Epidermal melanocyte (primary cell): ENCODE results near the gene CLSTN3.

ENCODE experiments used
- DNase-seq: peaks from one replicate; pipeline ENCODE4 v3.0.0; 2011; ENCODE audit warnings: low spot score; ENCODE audit not compliant: insufficient read length

The CLSTN3 gene

GRCh38 chr12:7125632-7126227, 4.4 kb upstream of the CLSTN3 start:
- no peak for DNase-seq

- DNase-seq, result no peak
Measured at GRCh38 chr12:7127916-7128626, 2.1 kb upstream of the CLSTN3 start.

- DNase-seq, result no peak
Measured at GRCh38 chr12:7128681-7129286, 1.4 kb upstream of the CLSTN3 start, which contains the start of gene RBP5. TSS of gene RBP5 (minus strand) at chr12:7128889. CDS start at chr12:7128775, 114 bp downstream.

GRCh38 chr12:7129287-7129871, 792 bp upstream of the CLSTN3 start:
- DNase-seq, result no peak

- DNase-seq, result peak; percentile 27
Measured at GRCh38 chr12:7130701-7131501, 730 bp downstream of the CLSTN3 start.

DNA sequence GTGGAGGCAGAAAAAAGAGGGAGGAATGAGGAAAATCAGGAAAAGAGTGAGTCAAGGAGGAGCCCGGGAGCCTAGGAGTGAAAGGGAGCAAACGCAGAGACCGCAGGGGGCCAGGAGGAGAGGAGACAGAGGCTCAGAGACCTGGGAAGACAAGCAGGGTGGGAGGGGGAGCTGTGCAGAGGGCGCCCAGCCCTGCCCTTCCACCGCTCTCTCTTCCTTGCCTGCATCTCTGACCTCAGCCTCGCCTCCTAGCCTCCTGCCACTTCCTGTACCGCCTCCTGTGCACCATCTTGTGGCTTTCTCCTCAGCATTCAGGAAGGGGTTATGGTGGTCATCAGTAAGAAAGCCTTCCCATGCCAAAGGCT, 1.3 kb downstream of the CLSTN3 start:
- DNase-seq, result no peak

DNA sequence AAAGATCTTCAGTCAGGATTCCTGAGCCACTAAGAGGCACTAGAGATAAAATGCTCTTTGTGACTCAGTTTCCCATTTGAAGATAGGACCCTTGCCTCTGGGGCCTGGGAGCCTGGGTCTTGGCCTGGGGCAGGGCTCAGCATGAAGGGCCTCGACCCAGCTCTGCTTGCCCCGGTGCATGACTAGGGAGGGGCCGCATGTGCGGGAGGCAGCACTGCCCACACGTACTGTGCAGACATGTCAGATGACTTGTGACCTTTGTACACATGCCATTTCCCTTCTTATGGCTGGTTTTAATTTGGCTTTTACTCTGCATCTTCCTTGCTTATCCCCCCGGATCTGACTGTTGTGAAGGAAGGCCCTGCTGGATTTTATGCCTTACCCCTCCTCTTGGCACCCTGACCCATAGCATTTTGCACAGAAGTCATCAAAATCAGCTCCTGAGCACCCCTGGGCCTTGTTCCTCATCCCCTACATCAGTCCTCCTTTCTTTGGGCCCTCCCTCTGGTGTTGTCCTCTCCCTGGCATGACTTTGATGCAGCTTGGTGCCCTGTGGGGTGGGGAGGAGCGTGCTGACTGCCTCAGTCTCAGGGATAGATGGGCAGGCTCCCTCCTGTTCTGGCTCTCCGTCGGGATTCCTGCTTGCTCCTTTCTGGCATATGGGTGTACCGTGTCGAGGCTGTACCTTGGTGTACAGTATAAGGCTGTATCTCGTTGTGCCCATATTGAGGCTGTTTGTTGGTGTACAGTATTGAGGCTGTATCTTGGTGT, 4.4 kb downstream of the CLSTN3 start:
- no peak for DNase-seq

DNA sequence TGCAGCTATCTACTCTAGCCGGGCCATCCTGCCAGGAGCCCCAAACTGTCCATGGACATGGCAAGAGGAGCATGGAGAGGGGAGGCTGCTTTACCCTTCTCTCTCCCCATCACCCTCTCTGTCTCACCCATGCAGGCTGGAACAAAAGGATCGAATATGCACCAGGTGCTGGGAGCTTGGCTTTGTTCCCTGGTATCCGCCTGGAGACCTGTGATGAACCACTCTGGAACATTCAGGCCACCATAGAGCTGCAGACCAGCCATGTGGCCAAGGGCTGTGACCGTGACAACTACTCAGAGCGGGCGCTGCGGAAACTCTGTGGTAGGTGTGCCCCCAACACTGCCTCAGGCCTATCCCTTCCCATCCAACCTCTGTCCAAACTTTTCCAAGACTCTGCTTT, 5.9 kb downstream of the CLSTN3 start:
- no peak for DNase-seq

GRCh38 chr12:7136676-7137075, 6.5 kb downstream of the CLSTN3 start:
- DNase-seq, result no peak

- DNase-seq, result no peak
Measured at GRCh38 chr12:7137908-7138307, 7.7 kb downstream of the CLSTN3 start.

- no peak for DNase-seq
Measured at GRCh38 chr12:7139200-7139599, 9.0 kb downstream of the CLSTN3 start.

GRCh38 chr12:7141351-7142005, 11.3 kb downstream of the CLSTN3 start:
- DNase-seq, result no peak

DNA sequence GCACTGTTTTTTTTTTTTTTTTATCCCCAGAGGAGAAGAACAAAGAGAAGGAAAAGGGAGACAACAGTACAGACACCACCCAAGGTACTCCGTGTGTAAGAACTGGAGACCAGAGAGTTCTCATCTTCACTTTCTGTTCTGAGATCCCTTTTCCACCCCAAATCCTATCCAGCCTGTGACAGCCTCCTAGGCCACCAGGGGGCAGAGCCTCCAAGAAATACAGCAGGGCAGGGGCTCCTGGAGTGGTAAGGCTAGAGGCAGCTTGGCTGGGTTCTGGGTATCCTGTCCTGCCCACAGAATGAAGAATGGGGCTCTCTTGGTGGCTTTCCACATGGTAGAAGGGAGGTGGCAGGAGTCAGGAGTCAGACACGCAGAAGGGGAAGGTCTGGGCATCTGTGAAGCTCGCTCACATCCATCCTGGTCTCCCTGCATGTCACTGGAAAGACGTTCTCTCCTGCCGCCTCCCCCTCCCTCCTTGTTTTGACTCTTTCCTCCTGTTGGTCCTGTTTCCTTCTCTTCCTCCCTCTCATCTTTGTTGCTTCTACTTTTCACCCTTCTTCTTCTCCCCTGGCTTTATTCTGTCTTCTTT, 12.0 kb downstream of the CLSTN3 start:
- DNase-seq, result peak; percentile 52

- no peak for DNase-seq
Measured at GRCh38 chr12:7142809-7143465, 12.8 kb downstream of the CLSTN3 start.

DNA sequence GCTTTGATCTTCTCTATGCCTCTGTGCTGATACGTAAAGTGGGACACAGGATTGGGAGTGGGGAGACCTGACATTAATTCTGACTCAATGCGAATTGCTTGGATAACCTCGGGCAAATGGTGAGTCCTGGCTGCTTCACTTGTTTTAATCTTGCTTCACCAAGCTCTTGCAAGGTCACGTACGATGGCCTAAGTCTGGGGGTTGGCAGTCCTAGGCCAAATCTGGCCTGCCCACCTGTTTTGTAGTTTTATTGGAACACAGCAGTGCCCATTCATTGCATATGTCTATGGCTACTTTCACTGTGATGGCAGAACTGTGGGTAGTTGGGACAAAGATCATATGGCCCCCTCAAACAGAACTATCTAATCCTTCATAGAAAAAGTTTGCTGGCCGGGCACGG, 13.4 kb downstream of the CLSTN3 start:
- no peak for DNase-seq

DNA sequence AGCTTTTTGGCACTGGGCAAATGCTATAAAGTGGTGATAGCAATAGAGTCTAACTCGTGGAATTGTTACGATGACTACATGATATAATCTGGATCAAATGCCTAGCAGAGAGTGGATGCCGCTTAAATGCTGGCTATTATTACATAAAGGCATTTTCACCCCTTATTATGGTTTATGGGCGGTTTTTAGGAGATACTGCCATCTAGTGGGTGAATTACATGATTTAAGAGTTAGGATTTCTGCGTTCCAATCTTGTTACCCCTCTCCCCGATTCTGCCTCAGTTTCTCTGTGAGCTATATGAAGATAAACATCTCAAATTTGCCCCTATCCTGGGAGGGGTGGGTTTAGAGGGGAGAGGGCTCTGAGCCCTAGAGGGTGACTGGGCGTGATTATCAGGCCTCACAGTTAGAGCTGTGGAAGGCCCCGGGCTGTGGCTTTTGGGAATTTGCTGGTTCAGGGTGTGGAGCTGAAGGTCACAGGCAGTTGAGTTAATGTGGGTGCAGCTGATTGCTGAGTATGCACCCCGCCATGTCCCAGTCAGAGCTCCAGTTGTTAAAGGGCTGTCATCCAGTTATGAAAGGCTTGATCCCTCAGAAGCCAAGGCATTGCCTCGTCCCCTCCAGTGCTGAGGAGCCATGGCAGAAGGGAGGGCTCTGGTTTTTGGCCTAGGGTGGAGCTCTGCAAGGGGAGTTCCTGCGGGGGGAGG, 14.4 kb downstream of the CLSTN3 start:
- peak; percentile 49 for DNase-seq

- no peak for DNase-seq
Measured at GRCh38 chr12:7145671-7146070, 15.5 kb downstream of the CLSTN3 start.

DNA sequence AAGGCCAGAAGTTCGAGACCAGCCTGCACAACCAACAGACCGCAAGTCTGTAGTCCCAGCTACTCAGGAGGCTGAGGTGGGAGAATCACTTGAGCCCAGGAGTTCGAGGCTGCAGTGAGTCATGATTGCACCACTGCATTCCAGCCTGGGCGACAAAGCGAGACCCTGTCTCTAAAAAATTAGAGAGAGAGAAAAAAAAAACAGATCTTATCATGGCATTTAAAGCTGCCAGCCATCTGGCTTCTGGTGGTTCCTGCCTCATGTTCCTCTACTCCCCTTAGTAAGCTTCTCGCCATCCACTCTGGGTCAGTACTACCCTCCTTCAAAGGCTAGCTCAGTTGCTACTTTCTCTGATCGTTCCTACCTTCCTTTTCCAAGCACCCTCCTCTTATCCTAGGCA, 16.1 kb downstream of the CLSTN3 start:
- no peak for DNase-seq

DNA sequence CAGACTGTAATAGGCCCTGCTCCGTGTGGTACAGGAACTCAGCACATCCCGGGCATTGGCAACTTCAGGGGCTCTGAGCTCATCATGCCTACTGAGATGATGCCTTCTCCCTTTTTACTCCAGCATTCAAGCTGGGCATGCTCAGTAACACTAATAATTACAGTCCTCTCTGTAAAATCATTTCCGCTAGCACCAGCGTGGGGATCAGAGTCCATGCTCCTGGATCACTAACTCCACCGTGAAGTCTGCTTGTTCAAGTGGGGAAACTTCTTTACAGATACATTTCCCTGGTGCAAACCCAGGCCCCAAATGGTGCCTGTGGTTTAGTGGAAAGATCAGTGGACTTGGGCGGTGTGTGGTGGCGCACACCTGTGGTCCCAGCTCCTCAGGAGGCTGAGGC, 16.7 kb downstream of the CLSTN3 start:
- no peak for DNase-seq
